HK-2 (cell line): ENCODE data around the gene SIN3A.
"Not testable (repeated sequence)": the region's sequence is repeated elsewhere in the genome, so short reads cannot be mapped to it uniquely, and the experiment has no call there.

Experiments
- DNase-seq: peaks from one replicate; pipeline ENCODE4 v3.0.0-alpha.2; 2018; ENCODE audit not compliant: unreplicated experiment

Gene SIN3A

DNA sequence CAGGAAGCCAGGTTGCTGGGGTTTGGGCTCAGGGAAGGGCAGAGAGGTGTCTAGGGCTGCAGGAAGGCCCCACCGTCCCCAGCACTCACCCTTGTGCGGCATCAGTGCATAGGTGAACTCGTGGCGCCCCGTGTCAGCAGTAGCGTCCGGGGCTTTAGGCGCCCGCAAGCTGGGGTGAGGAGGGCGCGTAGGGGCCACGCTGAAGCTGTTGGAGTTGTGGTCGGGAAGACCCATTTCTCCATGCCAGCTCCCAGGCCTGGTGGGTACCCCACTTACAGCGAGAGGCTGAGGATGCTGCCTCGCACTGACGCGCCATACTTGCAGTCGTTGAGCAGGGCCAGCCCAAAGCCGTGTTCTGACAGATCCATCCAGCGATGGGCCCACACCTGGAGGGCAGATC is 95.0 kb downstream of the SIN3A start:
- no peak for DNase-seq

DNA sequence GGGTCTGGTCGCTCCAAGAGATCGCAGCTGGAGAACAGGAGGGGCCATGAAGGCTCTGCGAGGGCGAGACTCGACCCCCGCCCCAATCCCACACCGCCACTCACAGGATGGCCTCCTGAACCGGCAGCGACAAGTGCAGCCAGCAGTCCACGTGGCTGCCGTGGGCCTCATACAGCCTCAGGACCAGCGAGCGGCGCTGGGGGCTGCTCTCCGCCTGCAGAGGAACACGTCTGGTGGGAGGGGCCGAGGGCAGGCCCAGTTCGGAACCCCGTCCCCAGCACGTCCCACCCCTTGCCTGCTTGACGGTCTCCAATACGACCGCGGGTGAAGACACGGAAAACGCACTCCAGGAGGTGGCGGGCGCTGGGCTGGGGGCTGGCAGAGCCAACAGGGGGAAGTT is 95.5 kb downstream of the SIN3A start:
- no peak for DNase-seq

DNA sequence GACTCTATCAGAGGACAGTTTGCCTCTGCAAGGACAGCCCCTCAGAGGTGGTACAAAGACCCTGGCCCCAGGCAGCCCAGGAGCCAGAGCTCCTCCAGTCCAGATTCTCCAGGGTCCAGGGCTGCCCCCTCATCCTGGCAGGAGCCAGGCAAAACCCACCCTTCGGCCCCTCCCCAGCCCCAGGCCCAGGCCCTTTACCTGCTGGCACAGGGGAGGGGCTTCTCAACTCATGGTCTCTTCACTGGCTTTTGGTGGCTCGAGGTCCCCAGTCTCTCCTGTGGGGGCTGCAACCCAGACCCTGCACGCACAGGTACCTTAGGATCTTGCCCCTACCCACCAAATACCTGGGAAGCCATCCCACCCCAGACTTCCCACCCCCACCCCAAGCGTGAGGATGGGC is 96.1 kb downstream of the SIN3A start:
- DNase-seq: no peak

DNA sequence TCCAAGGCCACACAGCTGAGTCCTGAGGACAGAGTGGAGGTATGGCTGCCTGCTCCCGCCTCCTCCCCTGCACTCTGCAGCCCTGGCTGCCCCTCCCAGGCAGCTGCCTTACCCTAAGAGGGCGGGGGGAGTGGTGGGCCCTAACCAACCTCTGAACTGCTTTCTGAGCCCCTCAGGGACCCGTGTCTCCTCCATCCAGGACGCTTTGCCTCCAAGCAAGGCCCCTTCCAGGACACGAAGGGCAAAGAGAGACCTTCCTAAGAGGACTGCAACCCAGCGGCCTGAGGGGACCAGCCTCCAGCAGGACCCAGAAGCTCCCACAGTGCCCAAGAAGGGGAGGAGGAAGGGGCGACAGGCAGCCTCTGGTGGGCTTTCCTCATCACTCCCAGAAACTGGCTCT is 97.0 kb downstream of the SIN3A start:
- DNase-seq: no peak

DNA sequence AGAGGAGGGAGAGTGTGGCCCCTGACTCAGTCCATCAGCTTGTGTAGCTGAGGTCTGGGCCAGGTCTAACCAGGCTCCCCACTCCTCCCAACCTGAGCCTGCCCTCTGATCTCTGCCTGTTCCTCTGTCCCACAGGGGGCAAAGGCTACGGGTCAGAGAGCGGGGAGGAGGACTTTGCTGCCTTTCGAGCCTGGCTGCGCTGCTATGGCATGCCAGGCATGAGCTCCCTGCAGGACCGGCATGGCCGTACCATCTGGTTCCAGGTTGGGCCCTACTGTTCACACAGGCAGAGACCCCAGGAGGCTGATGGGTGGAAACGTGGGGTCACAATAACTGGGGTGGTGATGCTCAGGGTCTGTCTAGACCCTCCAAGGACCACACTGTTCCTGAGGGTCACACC is 97.9 kb downstream of the SIN3A start:
- DNase-seq: no peak

DNA sequence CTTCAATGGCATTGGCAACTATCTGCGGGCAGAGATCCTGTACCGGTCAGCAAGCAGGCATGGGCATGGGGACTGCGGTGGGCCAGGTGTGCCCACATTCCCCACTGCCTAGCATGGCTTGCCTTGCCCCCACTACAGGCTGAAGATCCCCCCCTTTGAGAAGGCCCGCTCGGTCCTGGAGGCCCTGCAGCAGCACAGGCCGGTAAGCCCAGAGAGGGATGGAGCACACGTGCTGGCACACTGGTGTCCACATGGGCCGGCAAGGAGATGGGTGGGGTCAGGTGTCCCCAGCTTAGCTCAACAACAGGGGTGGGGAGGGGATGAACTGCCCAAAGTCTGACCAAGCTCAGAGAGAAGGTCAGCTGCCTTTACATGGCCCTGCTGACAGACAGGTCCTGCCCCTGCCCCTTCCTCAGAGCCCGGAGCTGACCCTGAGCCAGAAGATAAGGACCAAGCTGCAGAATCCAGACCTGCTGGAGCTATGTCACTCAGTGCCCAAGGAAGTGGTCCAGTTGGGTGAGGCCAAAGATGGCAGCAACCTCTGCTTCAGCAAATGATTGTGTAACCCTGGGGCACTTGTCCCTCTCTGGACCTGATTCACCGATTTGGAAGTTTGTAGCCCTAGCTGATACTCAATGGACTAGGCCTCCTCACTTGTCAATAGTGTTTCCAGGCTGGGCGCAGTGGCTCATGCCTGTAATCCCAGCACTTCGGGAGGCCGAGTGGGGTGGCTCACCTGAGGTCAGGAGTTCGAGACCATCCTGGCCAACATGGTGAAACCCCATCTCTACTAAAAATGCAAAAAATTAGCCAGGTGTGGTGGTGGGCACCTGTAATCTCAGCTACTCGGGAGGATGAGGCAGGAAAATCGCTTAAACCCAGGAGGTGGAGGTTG is 99.1 kb downstream of the SIN3A start:
- no peak for DNase-seq

DNA sequence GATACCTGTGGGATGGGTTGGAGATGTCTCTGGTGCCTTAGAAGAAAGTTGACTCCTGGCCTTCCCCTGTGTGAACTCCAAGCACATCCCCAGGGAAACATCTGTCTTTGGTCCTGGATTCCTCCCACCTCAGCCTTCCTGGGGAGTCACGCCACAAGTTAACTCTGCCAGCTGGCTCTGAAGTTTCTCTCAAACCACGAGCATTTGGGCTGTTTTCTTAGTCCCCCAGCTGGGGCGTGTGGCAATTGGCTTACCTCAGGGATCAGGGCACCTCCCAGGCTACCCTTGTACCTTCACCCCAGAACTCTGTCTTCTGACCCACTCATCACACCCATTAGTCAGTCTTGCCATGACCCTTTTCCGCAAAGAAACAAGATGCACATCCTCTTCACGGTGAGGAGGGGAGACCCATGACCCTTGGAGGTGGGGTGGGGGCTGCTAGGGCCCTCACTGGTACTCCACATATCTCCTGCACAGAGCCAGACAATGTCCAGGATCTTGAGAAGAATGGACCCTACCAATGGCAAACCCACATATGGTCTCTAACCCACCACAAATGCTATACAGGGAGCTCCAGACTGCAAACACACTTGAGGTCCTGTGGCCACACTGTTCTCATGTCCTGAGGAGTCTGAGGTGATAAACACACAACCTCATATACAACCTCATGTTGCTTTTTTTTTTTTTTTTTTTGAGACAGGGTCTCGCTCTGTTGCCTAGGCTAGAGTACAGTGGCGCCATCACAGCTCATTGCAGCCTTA is 100.7 kb downstream of the SIN3A start:
- DNase-seq: no peak

DNA sequence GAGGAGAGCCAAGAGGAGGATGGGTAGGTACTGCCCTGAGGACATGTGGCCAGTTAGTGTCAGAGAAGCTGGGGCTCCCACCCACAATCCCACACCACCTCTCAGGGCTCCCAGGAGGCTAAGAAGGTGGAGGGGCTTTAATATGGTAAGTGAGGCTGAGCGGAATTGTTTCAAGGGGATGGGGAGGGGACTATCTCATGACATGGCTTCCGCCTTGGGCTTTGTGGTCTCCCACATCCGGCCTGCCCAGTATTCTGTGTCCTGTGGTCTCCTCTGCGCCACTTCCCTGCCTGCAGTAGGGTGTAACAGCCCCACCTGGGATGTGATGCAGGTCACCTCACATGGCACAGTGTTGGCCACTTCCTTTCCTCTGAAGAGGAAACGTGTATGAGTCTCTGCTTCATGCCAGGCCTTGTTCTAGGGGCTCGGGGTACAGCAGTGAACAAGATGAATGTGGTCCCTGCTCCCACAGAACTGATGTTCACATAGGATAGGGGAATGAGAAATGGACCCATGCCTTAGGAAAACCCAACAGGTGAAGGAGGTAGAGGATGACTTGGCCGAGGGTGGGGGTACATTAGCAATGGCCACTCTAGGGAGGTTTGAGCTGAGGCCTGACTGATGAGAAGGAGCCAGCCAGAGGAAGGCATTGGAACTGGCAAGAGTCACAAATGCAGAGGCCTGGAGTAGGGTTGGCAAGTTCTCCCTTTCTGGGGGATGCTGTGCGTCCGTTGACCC is 101.5 kb downstream of the SIN3A start:
- no peak for DNase-seq

DNA sequence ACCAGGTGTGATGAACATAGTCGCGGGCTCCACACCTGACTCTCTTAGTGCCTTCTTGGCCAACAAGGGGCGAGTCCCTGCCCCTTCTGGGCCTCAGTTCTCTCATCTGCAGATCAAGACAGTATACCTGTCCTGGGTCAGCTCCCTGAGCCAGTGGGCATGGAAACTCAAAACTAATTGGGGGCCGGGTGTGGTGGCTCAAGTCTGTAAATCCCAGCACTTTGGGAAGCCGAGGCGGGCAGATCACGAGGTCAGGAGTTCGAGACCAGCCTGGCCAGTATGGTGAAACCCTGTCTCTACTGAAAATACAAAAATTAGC is 102.2 kb downstream of the SIN3A start:
- not testable (repeated sequence) for DNase-seq

DNA sequence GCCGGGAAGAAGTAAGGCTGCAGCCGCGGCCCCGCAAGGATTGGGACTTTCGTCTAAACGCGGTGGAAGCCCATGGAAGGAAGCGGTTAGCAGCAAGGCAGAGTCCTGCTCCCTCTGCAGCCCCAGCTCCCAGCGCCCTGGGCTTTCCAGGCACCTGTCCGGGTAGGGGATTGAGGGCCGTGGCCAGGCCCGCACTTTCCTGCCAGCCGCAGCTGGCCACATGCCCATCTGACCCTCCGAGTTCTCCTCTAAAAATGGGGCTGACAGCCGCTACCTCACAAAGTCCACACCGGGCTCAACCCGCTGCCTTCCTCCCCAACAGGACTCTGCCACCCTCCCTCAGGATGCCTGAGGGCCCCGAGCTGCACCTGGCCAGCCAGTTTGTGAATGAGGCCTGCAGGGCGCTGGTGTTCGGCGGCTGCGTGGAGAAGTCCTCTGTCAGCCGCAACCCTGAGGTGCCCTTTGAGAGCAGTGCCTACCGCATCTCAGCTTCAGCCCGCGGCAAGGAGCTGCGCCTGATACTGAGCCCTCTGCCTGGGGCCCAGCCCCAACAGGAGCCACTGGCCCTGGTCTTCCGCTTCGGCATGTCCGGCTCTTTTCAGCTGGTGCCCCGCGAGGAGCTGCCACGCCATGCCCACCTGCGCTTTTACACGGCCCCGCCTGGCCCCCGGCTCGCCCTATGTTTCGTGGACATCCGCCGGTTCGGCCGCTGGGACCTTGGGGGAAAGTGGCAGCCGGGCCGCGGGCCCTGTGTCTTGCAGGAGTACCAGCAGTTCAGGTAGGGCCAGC is 102.7 kb downstream of the SIN3A start:
- no peak for DNase-seq

DNA sequence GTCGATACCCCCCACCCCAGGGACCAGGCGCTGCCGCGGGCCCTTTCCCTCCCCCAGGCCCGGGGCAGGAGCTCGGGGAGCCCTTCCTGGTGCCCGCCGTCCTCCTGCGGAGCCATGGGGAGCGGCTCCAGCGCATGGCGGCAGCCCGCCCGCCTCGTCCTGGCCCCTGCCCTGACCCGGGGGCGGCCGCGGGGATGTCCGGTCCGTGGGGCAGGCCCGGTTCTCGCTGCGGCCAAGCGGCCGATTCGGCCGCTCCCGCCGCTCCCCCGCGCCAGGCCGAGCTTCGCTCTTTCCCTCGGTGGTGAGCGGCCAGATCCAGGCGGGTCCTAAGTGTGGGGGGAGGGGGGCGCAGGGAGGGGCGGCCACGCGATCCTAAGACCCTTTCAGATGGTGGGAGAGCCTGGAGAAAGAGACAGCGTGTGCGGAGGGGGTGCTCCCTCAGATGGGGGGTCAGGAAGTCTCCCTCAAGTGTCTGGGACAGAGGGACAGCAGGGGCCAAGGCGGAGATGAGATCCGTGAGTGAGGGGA is 103.4 kb downstream of the SIN3A start:
- no peak for DNase-seq

DNA sequence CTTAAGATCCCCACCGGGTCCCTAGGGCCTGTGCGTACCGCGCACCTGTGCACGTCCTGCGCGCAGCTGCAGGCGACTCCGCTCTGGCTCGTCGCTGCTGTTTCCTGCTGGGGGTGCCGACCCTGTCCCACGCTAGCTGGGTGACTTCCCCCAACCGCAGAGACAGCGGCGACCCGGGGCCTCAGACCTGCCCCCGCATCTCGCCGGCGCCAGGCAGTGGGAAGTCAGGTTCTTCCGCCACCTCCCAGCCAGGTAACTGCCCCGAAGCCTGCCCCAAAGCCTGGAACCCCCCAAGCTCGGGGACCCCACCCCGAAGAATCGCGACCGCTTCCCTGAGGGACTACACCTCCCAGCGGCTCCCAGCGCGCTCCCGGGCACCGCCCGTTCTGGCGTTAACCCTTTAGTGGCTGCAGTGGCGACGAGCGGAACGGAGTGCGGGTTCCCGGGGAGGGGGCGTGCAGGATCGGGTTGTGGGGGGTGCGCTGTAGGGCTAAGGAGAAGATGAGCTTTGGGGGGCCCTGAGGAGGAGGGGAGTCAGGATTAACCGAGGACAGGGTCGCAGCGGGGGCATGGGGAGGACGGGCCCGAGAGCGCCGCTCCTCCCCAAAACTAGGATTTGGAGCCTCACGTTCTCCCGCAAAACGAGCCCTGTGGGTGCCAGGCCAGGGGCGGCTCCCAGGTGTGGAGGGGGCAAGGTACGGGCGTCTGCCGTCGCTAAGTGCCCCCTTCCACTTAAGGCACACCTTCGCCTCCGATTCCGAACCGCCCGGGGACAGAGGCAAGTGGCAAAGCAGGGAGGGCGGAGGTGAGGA is 104.1 kb downstream of the SIN3A start:
- peak; percentile 39 for DNase-seq

DNA sequence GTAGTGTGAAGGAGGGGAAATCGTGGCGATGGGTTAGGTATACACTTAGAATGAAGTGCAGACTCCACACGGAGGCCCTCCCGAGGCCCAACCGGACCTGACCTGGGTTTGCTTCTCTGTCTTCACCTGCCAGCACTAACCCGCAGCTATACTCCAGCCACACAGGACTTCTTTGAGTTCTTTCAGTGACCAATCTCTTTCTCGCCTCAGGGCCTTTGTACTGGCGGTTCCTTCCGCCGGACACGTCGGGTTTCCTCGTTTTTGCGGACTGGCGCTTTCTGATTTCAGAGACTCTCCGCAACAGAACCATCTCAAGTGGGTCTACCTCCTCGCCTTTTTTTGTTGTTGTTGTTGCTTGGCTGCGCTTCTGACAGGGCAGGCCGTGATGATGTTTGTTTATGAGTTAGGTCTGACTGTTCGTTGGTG is 104.7 kb downstream of the SIN3A start, which contains the start of gene NEIL1:
Gene NEIL1 (plus strand): TSS at position 244 of the 426 bp plus-strand sequence. CDS start 1,867 bp downstream, outside the sequence.
- DNase-seq: no peak

DNA sequence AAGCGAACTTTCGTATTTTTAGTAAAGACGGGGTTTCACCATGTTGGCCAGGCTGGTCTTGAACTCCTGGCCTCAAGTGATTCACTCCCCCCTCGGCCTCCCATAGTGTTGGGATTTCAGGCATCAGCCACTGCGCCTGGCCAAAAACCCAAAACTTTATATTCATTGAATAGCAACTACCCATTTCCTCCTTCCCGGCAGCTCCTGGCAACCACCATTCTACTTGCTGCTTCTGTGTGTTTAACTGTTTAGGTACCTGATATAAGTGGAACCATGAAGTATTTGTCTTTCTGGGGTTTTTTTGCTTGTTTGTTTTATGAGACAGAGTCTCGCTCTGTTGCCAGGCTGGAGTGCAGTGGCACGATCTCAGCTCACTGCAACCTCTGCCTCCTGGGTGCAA is 107.5 kb downstream of the SIN3A start:
- not testable (repeated sequence) for DNase-seq

DNA sequence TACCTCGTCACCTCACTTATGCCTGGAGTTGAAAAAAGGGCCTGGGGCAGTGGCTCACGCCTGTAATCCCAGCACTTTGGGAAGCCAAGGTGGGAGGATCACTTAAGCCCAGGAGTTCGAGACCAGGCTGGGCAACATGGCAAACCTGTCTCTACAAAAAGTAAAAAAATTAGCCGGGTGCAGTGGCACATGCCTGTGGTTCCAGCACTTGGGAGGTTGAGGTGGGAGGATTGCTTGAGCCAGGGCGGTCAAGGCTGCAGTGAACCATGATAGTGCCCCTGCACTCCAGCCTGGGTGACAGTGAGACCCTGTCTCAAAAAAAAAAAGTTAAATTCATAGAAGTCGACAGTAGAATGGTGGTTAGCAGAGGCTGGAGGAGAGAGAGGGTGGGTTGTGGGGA is 109.3 kb downstream of the SIN3A start:
- no peak for DNase-seq

DNA sequence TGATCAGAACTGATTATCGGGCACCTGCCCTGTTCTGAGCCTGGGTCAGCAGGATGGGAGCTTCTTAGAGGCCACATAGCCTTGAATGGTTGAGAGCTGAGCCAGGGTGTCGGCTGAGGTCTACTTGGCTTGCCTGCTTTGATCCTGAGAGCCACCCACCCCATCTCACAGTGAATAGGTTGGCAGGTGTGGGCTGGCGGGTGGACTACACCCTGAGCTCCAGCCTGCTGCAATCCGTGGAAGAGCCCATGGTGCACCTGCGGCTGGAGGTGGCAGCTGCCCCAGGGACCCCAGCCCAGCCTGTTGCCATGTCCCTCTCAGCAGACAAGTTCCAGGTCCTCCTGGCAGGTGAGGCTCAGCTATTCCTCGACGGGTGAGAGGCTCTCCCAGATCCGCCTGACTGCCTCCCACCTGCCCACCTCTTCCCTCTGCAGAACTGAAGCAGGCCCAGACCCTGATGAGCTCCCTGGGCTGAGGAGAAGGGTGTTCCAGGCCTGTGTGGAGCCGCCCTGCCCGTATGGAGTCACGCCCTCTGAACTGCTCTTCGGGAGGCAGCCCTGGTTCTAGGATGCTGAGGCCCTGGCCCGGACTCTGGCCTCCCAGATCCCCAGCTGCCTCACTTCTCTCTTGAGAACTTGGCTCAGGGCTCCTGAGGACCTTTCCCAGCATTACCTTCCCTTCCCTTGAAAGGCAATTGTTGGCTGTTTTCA is 111.8 kb downstream of the SIN3A start:
- DNase-seq: no peak

DNA sequence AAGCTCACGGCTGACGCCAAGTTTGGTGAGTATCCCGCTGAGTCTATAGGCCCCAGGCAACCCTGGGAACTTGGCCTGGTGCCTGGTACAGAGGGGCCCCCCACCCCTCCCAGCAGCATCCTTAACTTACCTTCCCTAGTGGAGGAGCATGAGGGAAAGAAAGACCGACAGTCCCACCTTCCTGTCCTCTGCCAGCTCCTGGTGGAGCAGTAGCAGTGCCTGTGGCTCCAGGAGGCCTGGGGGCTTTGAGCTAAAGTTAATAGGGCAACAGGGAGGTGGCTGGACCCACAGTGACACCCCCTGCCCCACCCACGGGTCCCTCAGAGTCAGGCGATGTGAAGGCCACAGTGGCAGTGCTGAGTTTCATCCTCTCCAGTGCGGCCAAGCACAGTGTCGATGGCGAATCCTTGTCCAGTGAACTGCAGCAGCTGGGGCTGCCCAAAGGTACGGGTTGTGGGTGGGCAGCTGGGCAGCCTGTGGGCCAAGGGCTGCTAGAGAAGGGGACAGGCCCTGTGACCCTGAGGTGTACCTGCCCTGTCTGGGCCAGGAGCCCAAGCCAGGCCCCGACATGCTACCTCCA is 112.7 kb downstream of the SIN3A start:
- no peak for DNase-seq

DNA sequence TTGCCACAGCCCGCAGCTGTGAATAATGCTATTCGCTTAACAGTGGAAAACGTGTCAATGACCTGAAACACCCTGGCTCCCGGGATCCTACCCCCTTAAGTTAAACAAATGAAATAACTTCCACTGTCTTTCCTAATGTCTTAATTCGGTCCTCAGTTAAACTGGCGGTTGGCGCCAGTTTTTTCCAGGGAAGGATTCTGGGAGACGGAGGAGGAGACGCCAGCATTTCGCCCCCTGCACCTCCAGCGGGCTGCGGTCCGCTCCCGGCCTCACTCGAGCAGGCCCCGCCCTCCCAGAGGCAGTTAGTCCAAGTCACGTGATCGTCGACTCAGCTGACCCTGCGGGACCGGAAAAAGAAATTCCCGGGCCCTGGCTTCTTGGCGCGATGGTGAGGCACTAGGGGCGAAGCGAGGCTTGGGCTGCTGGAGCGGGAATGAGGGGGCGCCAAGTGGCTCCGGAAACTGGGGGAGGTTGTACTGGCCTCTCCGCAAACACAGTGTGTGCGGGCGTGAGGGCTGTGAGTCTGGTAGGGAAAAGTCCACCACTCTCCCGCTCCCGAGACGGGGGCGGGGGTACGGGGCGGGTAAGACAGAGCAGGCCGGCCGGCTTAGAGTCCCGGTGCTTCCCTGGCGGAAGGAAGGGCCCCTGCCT is 115.7 kb downstream of the SIN3A start, which contains the start of gene COMMD4:
Gene COMMD4 (plus strand): TSS at position 359 of the 651 bp plus-strand sequence. CDS start 27 bp downstream, at position 386.
- peak; percentile 87 for DNase-seq

DNA sequence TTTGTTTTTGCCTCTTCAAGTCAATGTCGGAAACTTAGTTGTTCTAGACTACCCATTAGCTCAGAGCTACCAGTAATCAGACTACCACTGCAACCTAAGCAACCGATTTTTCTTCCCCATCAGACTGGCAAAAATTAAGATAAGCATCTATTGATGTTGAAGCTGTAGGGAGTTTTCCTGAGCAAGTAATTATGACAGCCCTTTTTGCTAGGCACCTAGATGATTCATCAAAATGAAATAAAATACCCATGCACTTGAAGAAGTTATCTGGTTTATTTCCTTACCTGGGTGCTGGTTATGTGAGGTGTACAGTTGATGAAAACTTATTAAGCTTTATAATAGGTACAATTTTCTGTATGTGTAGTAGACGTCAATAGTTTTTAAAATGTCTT is 116.2 kb downstream of the SIN3A start:
- DNase-seq: no peak
